ENCODE data around the gene ZFPL1.

Gene ZFPL1

GRCh38 chr11:65056999-65057398 is 27.0 kb upstream of the ZFPL1 start:
- ATAC-seq (no peak), DNase-seq (ENCODE audit: low spot score in 2 of 2) (no peak)
- Mint-ChIP-seq H3K9me3 (no peaks in the 10 kb centered on the region), H3K4me3 (no peak overlapping the region), H3K27ac (no peak overlapping the region), H3K36me3 (no peaks in the 10 kb centered on the region), H3K4me1 (peaks cover 23% of the 10 kb centered on the region)

- Mint-ChIP-seq H3K4me1 (peaks cover 23% of the 10 kb centered on the region), H3K4me3 (no peak overlapping the region), H3K27ac (no peak overlapping the region), H3K36me3 (no peaks in the 10 kb centered on the region), H3K9me3 (no peaks in the 10 kb centered on the region)
- DNase-seq (ENCODE audit: low spot score in 2 of 2) (no peak), ATAC-seq (no peak)
Observed at GRCh38 chr11:65057526-65057925, 26.5 kb upstream of the ZFPL1 start.

- H3K4me3 Mint-ChIP-seq: no peak overlapping the region
Observed at GRCh38 chr11:65058012-65058411, 26.0 kb upstream of the ZFPL1 start.

GRCh38 chr11:65058419-65059054 is 25.5 kb upstream of the ZFPL1 start, which contains the start of gene NAALADL1:
Gene NAALADL1, minus strand, starts transcription at chr11:65058553. Its CDS starts 32 bp downstream, at chr11:65058521.
- DNase-seq (ENCODE audit: low spot score in 2 of 2) (no peak), ATAC-seq (no peak)
- H3K36me3 Mint-ChIP-seq: no peaks in the 10 kb centered on the region
- H3K27ac Mint-ChIP-seq: no peak within 1 kb of the TSS
- peaks cover 16% of the 10 kb centered on the region for H3K4me1 Mint-ChIP-seq
- H3K4me3 Mint-ChIP-seq: no peak within 1 kb of the TSS
- H3K9me3 Mint-ChIP-seq: no peaks in the 10 kb centered on the region

More at GRCh38 chr11:65058012-65058411, 26.0 kb upstream of the ZFPL1 start:
- no peak for ATAC-seq
- peaks cover 21% of the 10 kb centered on the region for H3K4me1 Mint-ChIP-seq
- no peak for DNase-seq (ENCODE audit: low spot score in 2 of 2)
- no peaks in the 10 kb centered on the region for H3K9me3 Mint-ChIP-seq
- no peaks in the 10 kb centered on the region for H3K36me3 Mint-ChIP-seq
- no peak overlapping the region for H3K27ac Mint-ChIP-seq

GRCh38 chr11:65059523-65059922 is 24.5 kb upstream of the ZFPL1 start:
- Mint-ChIP-seq H3K4me3 (no peak overlapping the region), H3K36me3 (no peaks in the 10 kb centered on the region), H3K4me1 (peaks cover 6% of the 10 kb centered on the region), H3K9me3 (no peaks in the 10 kb centered on the region), H3K27ac (no peak overlapping the region)
- DNase-seq (ENCODE audit: low spot score in 2 of 2): no peak
- ATAC-seq: no peak

- H3K27ac Mint-ChIP-seq: no peak overlapping the region
- peaks cover 6% of the 10 kb centered on the region for H3K4me1 Mint-ChIP-seq
- ATAC-seq: no peak
- no peak for DNase-seq (ENCODE audit: low spot score in 2 of 2)
- H3K36me3 Mint-ChIP-seq: no peaks in the 10 kb centered on the region
- H3K9me3 Mint-ChIP-seq: no peaks in the 10 kb centered on the region
- no peak overlapping the region for H3K4me3 Mint-ChIP-seq
Observed at GRCh38 chr11:65059959-65060824, 23.8 kb upstream of the ZFPL1 start.

GRCh38 chr11:65060913-65061408 is 23.1 kb upstream of the ZFPL1 start:
- Mint-ChIP-seq H3K9me3 (no peaks in the 10 kb centered on the region), H3K4me1 (peaks cover 6% of the 10 kb centered on the region), H3K36me3 (no peaks in the 10 kb centered on the region), H3K4me3 (no peak overlapping the region), H3K27ac (no peak overlapping the region)
- DNase-seq (ENCODE audit: low spot score in 2 of 2) (no peak), ATAC-seq (peak; percentile 45)

- H3K36me3 Mint-ChIP-seq: no peaks in the 10 kb centered on the region
- peaks cover 6% of the 10 kb centered on the region for H3K4me1 Mint-ChIP-seq
- H3K9me3 Mint-ChIP-seq: no peaks in the 10 kb centered on the region
- no peak overlapping the region for H3K4me3 Mint-ChIP-seq
- no peak overlapping the region for H3K27ac Mint-ChIP-seq
- no peak for DNase-seq (ENCODE audit: low spot score in 2 of 2)
- ATAC-seq: peak; percentile 35
Observed at GRCh38 chr11:65063532-65063931, 20.5 kb upstream of the ZFPL1 start.

- no peaks in the 10 kb centered on the region for H3K36me3 Mint-ChIP-seq
- no peak overlapping the region for H3K4me3 Mint-ChIP-seq
- no peak overlapping the region for H3K27ac Mint-ChIP-seq
- H3K4me1 Mint-ChIP-seq: peaks cover 6% of the 10 kb centered on the region
- DNase-seq (ENCODE audit: low spot score in 2 of 2) (no peak), ATAC-seq (no peak)
- H3K9me3 Mint-ChIP-seq: no peaks in the 10 kb centered on the region
Observed at GRCh38 chr11:65064847-65065240, 19.2 kb upstream of the ZFPL1 start.

- H3K4me3 Mint-ChIP-seq: no peak overlapping the region
- DNase-seq (ENCODE audit: low spot score in 2 of 2) (no peak), ATAC-seq (no peak)
- peaks cover 4% of the 10 kb centered on the region for H3K4me1 Mint-ChIP-seq
- H3K36me3 Mint-ChIP-seq: no peaks in the 10 kb centered on the region
- no peak overlapping the region for H3K27ac Mint-ChIP-seq
- H3K9me3 Mint-ChIP-seq: no peaks in the 10 kb centered on the region
Observed at GRCh38 chr11:65065851-65066250, 18.2 kb upstream of the ZFPL1 start.

GRCh38 chr11:65066315-65066714 is 17.7 kb upstream of the ZFPL1 start:
- Mint-ChIP-seq H3K36me3 (no peaks in the 10 kb centered on the region), H3K4me3 (no peak overlapping the region), H3K4me1 (no peaks in the 10 kb centered on the region), H3K9me3 (no peaks in the 10 kb centered on the region), H3K27ac (no peak overlapping the region)
- no peak for DNase-seq (ENCODE audit: low spot score in 2 of 2)
- no peak for ATAC-seq

- no peak for DNase-seq (ENCODE audit: low spot score in 2 of 2)
- Mint-ChIP-seq H3K27ac (no peak overlapping the region), H3K9me3 (no peaks in the 10 kb centered on the region), H3K4me1 (no peaks in the 10 kb centered on the region), H3K36me3 (no peaks in the 10 kb centered on the region), H3K4me3 (no peak overlapping the region)
- ATAC-seq: no peak
Observed at GRCh38 chr11:65066805-65067291, 17.2 kb upstream of the ZFPL1 start.

GRCh38 chr11:65067446-65067845 is 16.6 kb upstream of the ZFPL1 start:
- Mint-ChIP-seq H3K4me3 (no peak overlapping the region), H3K36me3 (no peaks in the 10 kb centered on the region), H3K27ac (peak overlapping the region; percentile 43), H3K4me1 (no peaks in the 10 kb centered on the region), H3K9me3 (no peaks in the 10 kb centered on the region)
- no peak for DNase-seq (ENCODE audit: low spot score in 2 of 2)
- ATAC-seq: no peak

- Mint-ChIP-seq H3K9me3 (no peaks in the 10 kb centered on the region), H3K4me3 (no peak overlapping the region), H3K4me1 (no peaks in the 10 kb centered on the region), H3K27ac (no peak overlapping the region), H3K36me3 (no peaks in the 10 kb centered on the region)
- no peak for ATAC-seq
- no peak for DNase-seq (ENCODE audit: low spot score in 2 of 2)
Observed at GRCh38 chr11:65069217-65069616, 14.8 kb upstream of the ZFPL1 start.

- no peaks in the 10 kb centered on the region for H3K4me1 Mint-ChIP-seq
- no peak for ATAC-seq
- H3K4me3 Mint-ChIP-seq: no peak overlapping the region
- H3K27ac Mint-ChIP-seq: no peak overlapping the region
- no peaks in the 10 kb centered on the region for H3K9me3 Mint-ChIP-seq
- DNase-seq (ENCODE audit: low spot score in 2 of 2): no peak
- H3K36me3 Mint-ChIP-seq: peaks cover 16% of the 10 kb centered on the region
Observed at GRCh38 chr11:65071907-65072630, 12.0 kb upstream of the ZFPL1 start.

Measured in stimulated activated effector memory CD8-positive, alpha-beta T cell treated with anti-CD3 and anti-CD28 coated beads, Interleukin-12 subunit alpha, Interleukin-12 subunit beta, amount 100 ng/mL, for 72 hours (primary cell).